IPS-18c (cell line): ENCODE measurements around the gene SOBP.

ENCODE experiments used
- H3K4me3 ChIP-seq: 2 replicates; pipeline ENCODE4 v1.7.0; 2013; ENCODE audit warnings: low read depth, mild to moderate bottlenecking, low read length, moderate library complexity; ENCODE audit not compliant: insufficient read depth
- H3K9me3 ChIP-seq: one replicate; pipeline ENCODE4 v1.6.1; 2013; ENCODE audit warnings: mild to moderate bottlenecking, low read length, moderate library complexity; ENCODE audit not compliant: control insufficient read depth, insufficient read depth

SOBP gene

GRCh38 chr6:107561306-107561705, 71.4 kb downstream of the SOBP start:
- Histone ChIP-seq H3K4me3 (no peak overlapping the region), H3K9me3 (no peaks in the 10 kb centered on the region)

- no peak overlapping the region for H3K4me3 ChIP-seq
These were observed 74.0 kb downstream of the SOBP start for GRCh38 chr6:107563694-107564588.

DNA sequence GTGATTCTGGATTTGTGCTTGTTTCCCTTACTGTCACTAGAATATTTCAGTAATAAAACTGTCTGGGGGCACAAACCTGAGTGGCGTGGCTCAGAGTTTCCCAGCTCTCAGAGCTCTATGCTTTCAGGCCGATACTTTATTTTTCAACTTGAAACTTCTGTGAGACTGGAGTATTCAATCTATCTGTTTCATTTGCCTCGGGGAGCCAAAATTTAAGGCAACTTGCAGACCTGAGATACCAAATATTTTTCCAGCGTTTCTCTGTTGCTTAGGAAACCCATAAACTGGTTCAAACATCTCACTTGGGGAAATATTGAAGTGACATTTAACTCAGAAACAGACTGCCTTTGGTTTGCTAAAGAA, 74.7 kb downstream of the SOBP start:
- no peaks in the 10 kb centered on the region for H3K9me3 ChIP-seq
- H3K4me3 ChIP-seq, result no peak overlapping the region

More at GRCh38 chr6:107563694-107564588, 74.0 kb downstream of the SOBP start:
- no peaks in the 10 kb centered on the region for H3K9me3 ChIP-seq

DNA sequence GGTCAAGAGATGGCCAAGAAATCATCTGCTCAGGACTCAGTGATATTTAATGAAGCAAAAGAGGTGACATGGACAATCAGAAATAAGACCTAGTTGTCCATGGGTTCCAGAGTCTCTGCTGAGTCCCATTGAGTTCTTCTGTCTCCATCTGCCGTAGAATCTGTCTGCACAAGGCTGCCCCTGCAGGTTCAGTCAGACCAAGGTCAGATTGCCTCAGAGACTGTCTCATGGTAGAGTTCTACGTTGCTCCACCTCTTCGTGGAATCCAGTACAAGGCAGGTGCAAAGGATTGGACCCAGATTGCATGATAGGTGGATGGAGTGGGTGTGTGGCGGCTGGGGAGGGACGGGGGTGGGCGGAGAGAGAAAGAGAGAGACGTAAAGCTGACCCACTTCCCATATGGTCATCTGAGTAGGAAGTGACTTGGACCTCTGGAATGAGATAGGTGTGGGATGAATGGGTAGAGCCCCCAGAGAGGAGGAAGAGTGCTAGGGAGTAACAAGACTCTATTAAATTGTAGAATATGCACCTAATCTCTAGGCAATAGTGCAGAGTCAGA, 75.3 kb downstream of the SOBP start:
- Histone ChIP-seq H3K9me3 (no peaks in the 10 kb centered on the region), H3K4me3 (no peak overlapping the region)

DNA sequence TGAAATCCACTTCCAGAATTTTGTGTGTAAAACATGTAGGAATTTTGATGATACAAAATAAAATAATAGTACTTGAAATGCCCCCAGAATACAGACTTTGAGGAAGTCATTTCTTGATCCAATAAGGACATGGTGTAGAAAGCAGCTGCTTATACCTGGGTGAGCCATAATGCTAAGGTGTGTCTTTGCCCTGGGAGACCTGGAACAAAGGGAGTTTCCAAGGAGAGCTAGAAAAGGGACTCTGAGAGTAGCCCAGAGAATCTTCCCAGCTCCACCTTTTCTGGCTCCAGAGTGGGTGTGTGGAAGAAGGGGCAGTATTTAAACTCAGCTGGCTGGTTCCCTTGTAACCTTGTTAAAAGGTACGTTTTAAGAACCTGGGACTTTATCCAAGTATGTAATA, 77.7 kb downstream of the SOBP start:
- H3K9me3 ChIP-seq, result no peaks in the 10 kb centered on the region
- H3K4me3 ChIP-seq, result no peak overlapping the region

DNA sequence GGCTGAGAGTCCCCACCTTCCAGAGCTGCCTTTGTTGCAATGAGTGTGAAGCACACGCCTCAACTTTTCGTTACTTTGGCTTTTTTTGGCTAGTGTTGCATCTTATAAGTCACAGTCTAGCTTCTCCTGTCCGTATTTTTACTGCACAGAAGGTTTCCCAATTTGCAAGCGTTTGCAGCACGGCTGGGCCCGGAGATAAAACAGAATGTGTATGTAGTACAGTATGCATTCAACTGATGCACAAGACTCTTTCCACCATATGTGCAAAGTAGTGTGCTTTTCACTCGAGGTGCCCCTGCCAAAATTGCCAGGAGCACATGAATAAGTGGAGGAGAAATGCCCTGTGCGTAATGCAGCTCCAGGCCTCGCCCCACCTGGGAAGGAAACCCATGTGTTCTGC, 79.6 kb downstream of the SOBP start:
- Histone ChIP-seq H3K4me3 (no peak overlapping the region), H3K9me3 (no peaks in the 10 kb centered on the region)

DNA sequence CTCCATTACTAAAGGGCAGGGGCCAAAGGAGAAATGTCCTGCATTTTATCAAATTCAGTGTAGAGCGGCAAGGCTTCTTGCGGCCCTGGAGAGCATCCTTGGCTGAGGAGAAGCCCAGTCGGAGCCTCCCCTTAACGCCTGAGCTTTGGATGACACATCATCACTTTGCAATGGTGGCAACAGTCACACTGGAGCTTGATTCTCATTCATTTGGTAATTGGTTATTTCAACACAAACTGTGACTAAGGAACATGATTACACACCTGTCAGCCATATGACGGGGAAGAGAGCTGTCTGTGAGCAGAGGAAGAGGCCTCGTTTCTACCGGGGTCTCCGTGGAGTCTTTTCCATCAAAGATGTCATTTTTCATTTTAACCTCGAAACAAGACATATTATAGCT, 81.4 kb downstream of the SOBP start:
- H3K4me3 ChIP-seq, result no peak overlapping the region
- H3K9me3 ChIP-seq, result no peaks in the 10 kb centered on the region

GRCh38 chr6:107572886-107573285, 83.0 kb downstream of the SOBP start:
- H3K4me3 ChIP-seq, result no peak overlapping the region

DNA sequence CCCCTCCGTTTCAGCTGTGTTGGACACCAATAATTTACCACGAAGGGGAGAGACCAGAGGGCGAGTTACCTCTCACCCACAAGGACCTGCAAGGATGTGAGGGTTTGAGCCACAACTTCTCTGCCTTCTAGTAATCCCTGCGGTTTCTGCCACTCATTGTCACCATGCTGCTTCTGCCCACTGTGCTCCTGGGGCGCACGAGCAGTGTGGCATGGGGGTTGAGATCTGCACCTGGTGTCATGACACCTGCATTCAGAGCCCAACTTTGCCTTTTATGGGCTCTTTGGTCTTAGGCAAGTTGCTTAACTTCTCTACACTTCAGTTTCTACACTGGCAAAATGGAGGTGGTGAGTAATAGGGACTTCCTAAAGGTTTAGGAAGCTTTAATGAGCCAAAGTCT, 84.9 kb downstream of the SOBP start:
- H3K9me3 ChIP-seq, result no peaks in the 10 kb centered on the region
- no peak overlapping the region for H3K4me3 ChIP-seq

More at GRCh38 chr6:107572886-107573285, 83.0 kb downstream of the SOBP start:
- H3K9me3 ChIP-seq, result no peaks in the 10 kb centered on the region

- H3K4me3 ChIP-seq, result no peak overlapping the region
- no peaks in the 10 kb centered on the region for H3K9me3 ChIP-seq
These were observed 86.9 kb downstream of the SOBP start for GRCh38 chr6:107576852-107577251.

DNA sequence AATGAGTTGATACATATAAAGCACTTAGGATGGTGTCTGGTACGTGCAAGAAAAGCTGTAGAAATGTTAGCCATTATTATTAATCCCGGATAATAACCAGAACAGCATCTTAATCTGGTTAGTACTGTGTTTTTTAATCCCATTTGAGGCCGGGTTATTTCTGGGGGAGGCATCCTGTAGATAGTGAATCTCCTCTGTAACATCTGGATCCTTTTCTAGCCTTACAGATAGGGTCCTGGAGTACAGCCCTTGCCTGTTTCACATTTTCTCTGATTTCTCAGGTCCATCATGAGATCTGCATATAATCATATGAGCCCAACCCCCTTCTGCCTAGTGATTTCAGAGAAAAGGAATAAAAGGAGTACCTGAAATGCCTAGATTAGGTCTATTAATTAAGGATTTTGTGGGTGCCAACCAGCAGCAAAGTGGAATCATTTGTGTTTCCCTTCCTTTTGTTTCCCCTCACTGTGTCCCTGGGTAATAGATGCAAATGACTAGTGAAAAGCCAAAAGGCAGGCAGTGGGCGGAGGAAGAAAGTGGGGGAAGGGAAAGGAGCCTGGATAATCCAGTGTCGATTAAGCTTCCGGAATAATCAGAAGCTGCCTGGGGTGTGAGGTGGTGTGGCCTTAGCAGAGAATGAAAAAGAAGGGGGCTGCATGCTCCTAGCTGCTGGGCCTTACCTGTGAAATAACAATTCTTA, 88.9 kb downstream of the SOBP start:
- no peak overlapping the region for H3K4me3 ChIP-seq
- no peaks in the 10 kb centered on the region for H3K9me3 ChIP-seq

DNA sequence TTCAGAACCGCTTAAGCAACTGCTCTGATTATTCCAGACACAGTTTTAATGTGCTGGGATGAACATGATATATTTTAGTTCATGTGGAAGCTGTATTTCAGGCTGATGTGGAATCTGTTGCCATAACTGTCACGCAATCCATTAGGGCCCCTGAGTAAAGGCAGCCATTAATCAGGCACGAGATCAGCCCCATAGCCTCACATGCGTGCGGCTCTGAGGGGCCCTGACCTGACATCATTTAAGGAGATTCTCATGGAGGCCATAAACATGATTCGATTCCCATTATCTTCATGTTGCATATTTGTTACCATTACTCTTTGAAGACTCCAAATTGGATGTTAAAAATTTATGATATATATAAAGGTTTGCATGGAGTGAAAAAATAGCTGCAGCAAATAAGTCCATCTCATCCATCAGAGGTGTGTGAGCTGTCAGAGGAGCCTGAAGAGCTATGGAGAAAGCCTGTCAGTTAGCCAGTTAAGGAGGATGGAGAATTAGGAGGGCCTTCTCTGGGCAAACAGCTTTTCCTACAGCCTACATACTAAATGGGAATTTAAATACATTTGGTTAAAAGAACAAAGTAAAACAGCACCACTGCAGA, 89.6 kb downstream of the SOBP start:
- Histone ChIP-seq H3K4me3 (no peak overlapping the region), H3K9me3 (no peaks in the 10 kb centered on the region)

DNA sequence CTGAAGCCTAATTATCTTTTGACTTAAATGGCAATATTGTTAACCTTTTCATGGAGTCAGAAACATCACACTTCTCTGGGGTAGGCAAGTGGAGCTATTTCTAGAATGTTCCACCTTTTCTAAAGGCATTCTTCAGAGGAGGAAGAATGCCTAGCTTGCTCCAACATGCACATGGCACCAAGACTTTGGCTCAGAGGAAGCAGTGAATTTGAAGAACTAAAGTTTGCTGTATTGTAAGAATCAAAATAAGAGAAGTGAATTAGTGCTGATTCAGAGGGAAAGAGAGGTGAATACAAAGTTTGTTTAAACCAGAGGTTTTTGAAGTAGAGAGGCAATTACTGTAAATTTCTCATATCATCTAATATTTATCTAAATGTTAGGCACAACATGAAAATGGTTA, 92.2 kb downstream of the SOBP start:
- H3K9me3 ChIP-seq, result no peaks in the 10 kb centered on the region
- no peak overlapping the region for H3K4me3 ChIP-seq

- no peaks in the 10 kb centered on the region for H3K9me3 ChIP-seq
- H3K4me3 ChIP-seq, result no peak overlapping the region
These were observed 94.8 kb downstream of the SOBP start for GRCh38 chr6:107584726-107585125.

DNA sequence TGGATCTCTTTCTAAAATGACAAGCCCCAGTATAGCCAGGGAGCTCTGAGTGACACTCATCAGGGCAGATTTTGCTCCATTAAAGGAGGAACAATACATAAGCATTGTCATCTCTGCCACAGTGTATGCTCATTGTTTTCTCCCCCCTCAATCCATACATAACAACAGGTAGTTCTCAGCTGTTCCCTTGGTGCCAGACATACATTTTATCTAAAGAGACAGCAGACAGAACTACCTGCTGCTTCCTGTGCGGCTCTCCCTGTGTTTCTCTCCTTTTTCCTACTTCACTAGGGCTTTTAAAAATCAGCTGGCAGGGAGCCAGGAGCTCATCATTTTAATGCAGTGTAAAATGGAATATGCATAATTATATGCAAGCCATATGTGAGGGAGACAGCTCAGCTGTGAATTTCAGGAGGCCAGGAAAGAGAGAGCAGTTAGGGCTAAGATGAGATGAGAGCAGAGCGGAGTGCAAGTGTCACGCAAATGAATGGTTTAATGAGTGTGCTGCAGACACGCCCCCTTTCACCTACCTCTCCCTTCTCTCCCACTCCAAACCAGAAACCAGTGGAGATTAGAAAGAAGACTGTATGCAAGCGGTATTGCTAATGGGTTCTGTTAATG, 96.0 kb downstream of the SOBP start:
- H3K9me3 ChIP-seq, result no peaks in the 10 kb centered on the region
- H3K4me3 ChIP-seq, result no peak overlapping the region

DNA sequence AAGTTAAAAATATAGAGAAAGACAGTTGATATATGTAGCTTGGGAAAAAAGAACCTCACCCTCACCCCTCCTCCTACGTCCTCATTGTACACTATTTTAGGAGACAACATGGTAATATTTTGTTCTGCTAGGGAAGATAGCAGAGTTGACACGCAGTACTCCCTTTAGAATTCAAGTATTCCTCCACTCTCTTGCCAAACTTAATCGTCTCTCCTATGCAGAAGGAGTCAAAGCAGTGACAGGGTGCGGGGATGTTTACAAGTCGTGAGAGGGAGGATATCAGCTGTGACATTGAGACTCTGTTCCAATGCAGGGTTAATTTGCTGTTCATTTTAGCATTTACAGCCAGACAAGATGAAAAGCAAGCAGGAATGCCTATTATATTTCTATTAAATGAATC, 97.5 kb downstream of the SOBP start:
- no peak overlapping the region for H3K4me3 ChIP-seq
- no peaks in the 10 kb centered on the region for H3K9me3 ChIP-seq

DNA sequence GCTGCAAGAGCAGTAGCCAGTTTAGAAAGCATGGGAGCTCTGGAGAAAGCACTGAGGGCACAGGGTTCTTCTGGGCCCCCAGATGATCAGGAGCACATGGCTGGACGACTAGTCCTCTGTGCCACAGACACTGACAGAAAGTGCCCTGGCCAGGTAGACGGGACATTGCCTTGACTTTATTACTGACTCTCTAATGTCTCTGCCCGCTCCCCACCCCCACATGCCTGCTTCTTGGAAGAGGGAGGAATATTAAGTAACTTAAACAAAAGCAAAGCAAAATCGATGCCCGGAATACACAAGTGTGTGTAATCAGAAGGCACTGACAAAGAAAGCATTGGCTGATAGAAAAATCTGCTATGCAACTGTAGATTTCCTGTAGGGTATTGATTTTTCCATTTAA, 99.3 kb downstream of the SOBP start:
- no peaks in the 10 kb centered on the region for H3K9me3 ChIP-seq
- H3K4me3 ChIP-seq, result no peak overlapping the region
